Loucy (cell line): Measurements from ENCODE around the gene OR52I1.

Source experiments
- H2AFZ ChIP-seq: fragments of 200-600 bp; sonication (generic); 2 replicates; pipeline ENCODE4 v1.6.0; 2016; ENCODE audit warnings: antibody characterized with exemption, mild to moderate bottlenecking, low read length, moderate library complexity
- H3F3A ChIP-seq: fragments of 200-600 bp; 2 replicates; pipeline ENCODE4 v1.6.0; 2016; ENCODE audit warnings: antibody characterized with exemption, low read depth, mild to moderate bottlenecking
- H3K27me3 ChIP-seq: fragments of 200-600 bp; sonication (generic); 2 replicates; pipeline ENCODE4 v1.6.1; 2014; ENCODE audit warnings: low read length, mild to moderate bottlenecking; ENCODE audit not compliant: insufficient read depth, poor library complexity, severe bottlenecking
- H3K36me3 ChIP-seq: fragments of 200-600 bp; sonication (generic); 2 replicates; pipeline ENCODE4 v1.6.1; 2016; ENCODE audit warnings: low read length; ENCODE audit not compliant: insufficient read depth
- H3K4me1 ChIP-seq: fragments of 200-600 bp; sonication (generic); 2 replicates; pipeline ENCODE4 v1.5.1; 2014; ENCODE audit warnings: low read length, mild to moderate bottlenecking; ENCODE audit not compliant: insufficient read depth, poor library complexity, severe bottlenecking
- H3K4me2 ChIP-seq: fragments of 200-600 bp; sonication (generic); 2 replicates; pipeline ENCODE4 v1.6.0; 2014; ENCODE audit warnings: antibody characterized with exemption, low read length, low read depth, mild to moderate bottlenecking; ENCODE audit not compliant: poor library complexity, severe bottlenecking
- H3K4me3 ChIP-seq: fragments of 200-600 bp; sonication (generic); 2 replicates; pipeline ENCODE4 v1.5.1; 2014; ENCODE audit warnings: low read length, mild to moderate bottlenecking, mixed read lengths; ENCODE audit not compliant: poor library complexity, severe bottlenecking
- H3K79me2 ChIP-seq: fragments of 200-600 bp; sonication (generic); 2 replicates; pipeline ENCODE4 v1.6.1; 2014; ENCODE audit warnings: low read length; ENCODE audit not compliant: insufficient read depth
- H3K9ac ChIP-seq: fragments of 200-600 bp; sonication (generic); 2 replicates; pipeline ENCODE4 v1.6.0; 2014; ENCODE audit warnings: mild to moderate bottlenecking, low read depth, low read length, moderate library complexity; ENCODE audit not compliant: poor library complexity, severe bottlenecking
- H3K9me2 ChIP-seq: fragments of 200-600 bp; sonication (generic); replicated peaks from 2 replicates; pipeline ENCODE4 v1.6.1; 2016; ENCODE audit warnings: low read depth, low read length, mixed read lengths
- H3K9me3 ChIP-seq: fragments of 200-600 bp; sonication (generic); 2 replicates; pipeline ENCODE4 v1.6.1; 2014; ENCODE audit warnings: mild to moderate bottlenecking, antibody characterized with exemption, low read length, low read depth; ENCODE audit not compliant: insufficient read depth
- H4K20me1 ChIP-seq: fragments of 200-600 bp; sonication (generic); 2 replicates; pipeline ENCODE4 v1.6.0; 2014; ENCODE audit warnings: antibody characterized with exemption, low read length, mild to moderate bottlenecking; ENCODE audit not compliant: insufficient read depth, poor library complexity, severe bottlenecking
- EZH2phosphoT487 ChIP-seq: fragments of 200-600 bp; IDR thresholded peaks from 2 replicates; pipeline ENCODE4 v1.6.1; 2018; ENCODE audit warnings: antibody characterized with exemption, mild to moderate bottlenecking, moderate library complexity, borderline replicate concordance
- TF ChIP-seq, protein P1 (sequence below): fragments of 200-600 bp; sonication (generic); conservative IDR thresholded peaks from 2 replicates; pipeline ENCODE4 v1.5.1; 2014; ENCODE audit warnings: mild to moderate bottlenecking, antibody characterized with exemption, low read length

The OR52I1 gene

DNA sequence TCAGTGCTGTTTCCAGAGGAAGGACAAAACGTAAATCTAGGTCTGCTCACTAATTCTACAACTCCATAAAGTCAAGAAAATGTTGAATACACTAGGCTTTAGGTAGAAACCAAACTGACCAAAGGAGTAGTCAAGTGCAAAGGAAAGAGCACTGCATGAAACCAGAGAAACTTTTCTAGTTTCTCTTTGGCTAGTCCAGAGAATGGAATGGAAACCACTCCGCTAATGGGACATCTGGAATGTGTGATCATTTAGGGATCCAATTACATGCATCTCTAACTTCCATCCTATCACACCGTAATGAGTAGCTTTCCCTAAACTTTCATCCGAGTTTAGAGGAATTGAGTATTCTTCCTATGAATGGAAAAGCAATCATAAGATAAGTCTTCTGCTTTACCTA lies 46.4 kb upstream of the OR52I1 start:
- Histone ChIP-seq H3K27me3 (no peaks in the 10 kb centered on the region), H3K36me3 (no peaks in the 10 kb centered on the region), H3K79me2 (no peaks in the 10 kb centered on the region), H3K9me2 (no peaks in the 10 kb centered on the region), H3K4me1 (no peaks in the 10 kb centered on the region), H3F3A (no peaks in the 10 kb centered on the region), H3K4me3 (no peak overlapping the region), H3K9ac (no peak overlapping the region), H3K9me3 (no peaks in the 10 kb centered on the region), H4K20me1 (no peaks in the 10 kb centered on the region), H3K4me2 (no peak overlapping the region), H2AFZ (no peak overlapping the region)
- TF ChIP-seq, protein P1, sequence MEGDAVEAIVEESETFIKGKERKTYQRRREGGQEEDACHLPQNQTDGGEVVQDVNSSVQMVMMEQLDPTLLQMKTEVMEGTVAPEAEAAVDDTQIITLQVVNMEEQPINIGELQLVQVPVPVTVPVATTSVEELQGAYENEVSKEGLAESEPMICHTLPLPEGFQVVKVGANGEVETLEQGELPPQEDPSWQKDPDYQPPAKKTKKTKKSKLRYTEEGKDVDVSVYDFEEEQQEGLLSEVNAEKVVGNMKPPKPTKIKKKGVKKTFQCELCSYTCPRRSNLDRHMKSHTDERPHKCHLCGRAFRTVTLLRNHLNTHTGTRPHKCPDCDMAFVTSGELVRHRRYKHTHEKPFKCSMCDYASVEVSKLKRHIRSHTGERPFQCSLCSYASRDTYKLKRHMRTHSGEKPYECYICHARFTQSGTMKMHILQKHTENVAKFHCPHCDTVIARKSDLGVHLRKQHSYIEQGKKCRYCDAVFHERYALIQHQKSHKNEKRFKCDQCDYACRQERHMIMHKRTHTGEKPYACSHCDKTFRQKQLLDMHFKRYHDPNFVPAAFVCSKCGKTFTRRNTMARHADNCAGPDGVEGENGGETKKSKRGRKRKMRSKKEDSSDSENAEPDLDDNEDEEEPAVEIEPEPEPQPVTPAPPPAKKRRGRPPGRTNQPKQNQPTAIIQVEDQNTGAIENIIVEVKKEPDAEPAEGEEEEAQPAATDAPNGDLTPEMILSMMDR: no peak
- TF ChIP-seq EZH2phosphoT487: no peak

DNA sequence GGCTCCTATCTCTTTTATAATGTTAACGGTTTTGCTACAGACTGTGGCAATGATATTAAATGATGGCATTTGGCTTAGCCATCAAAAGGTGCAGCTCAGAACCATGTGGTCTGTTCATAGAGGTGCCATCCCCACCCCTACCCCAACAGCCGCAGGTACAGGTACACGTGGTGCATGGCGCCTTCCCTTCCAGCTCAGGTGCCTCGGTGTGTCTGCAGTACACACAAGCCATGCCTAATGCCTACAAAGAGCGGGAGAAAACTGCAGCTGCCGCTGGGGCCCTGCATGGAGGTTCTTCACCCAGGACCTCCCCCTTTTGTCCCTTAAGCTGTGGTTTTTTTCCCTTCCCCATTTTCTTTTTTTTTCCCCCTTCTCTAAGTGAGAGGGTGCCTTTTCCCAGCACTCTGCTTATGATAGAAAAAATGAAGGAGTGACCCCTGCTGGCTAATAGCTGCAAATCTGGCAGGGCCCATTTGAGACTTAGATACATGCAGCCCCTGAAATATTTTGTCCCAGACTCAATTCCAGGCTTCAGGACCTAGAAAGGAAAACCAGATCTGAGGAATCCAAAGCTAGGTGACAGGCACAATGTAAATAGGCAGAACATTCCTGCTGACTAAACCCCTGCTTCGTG lies 42.4 kb upstream of the OR52I1 start:
- no peaks in the 10 kb centered on the region for H4K20me1 ChIP-seq
- H3F3A ChIP-seq: no peaks in the 10 kb centered on the region
- H3K4me3 ChIP-seq: no peak overlapping the region
- H3K9me2 ChIP-seq: no peaks in the 10 kb centered on the region
- no peaks in the 10 kb centered on the region for H3K79me2 ChIP-seq
- H3K4me2 ChIP-seq: no peak overlapping the region
- H2AFZ ChIP-seq: no peak overlapping the region
- no peaks in the 10 kb centered on the region for H3K27me3 ChIP-seq
- no peaks in the 10 kb centered on the region for H3K4me1 ChIP-seq
- no peaks in the 10 kb centered on the region for H3K9me3 ChIP-seq
- H3K36me3 ChIP-seq: no peaks in the 10 kb centered on the region
- no peak overlapping the region for H3K9ac ChIP-seq
- TF ChIP-seq, protein P1: peak; percentile 43
- TF ChIP-seq EZH2phosphoT487: no peak

DNA sequence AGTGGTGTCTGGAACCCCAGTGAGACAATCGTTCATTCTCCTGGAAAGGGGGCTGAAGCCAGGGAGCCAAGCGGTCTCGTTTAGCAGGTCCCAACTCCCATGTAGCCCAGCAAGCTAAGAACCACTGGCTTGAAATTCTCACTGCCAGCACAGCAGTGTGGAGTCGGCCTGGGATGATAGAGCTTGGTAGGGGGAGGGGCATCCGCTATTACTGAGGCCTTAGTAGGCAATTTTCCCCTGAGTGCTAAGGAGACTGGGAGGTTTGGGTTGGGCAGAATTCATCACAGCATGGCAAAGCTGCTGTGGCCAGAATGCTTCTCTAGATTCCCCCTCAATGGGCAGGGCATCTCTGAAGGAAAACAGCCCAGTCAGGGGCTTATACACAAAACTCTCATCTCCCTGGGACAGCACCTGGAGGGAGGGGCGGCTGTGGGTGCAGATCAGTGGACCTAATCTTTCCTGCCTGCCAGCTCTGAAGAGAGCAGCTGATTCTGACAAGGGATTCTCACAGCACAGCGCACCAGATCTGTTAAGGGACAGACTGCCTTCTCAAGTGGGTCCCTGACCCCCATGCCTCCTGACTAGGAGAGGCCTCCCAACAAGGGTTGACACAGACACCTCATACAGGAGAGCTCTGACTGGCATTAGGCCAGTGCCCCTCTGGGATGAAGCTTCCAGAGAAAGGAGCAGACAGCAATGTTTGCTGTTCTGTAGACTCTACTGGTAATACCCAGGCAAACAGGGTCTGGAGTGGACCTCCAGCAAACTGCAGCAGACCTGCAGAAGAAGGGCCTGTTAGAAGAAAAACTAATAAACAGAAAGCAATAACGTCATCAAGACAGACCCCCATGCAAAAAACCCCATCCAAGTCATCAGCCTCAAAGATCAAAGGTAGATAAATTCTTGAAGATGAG lies 34.1 kb upstream of the OR52I1 start:
- no peak overlapping the region for H2AFZ ChIP-seq
- no peaks in the 10 kb centered on the region for H3F3A ChIP-seq
- no peaks in the 10 kb centered on the region for H3K4me1 ChIP-seq
- no peak overlapping the region for H3K4me2 ChIP-seq
- no peaks in the 10 kb centered on the region for H3K9me3 ChIP-seq
- no peaks in the 10 kb centered on the region for H3K27me3 ChIP-seq
- H3K9ac ChIP-seq: no peak overlapping the region
- no peak overlapping the region for H3K4me3 ChIP-seq
- no peaks in the 10 kb centered on the region for H3K36me3 ChIP-seq
- H3K79me2 ChIP-seq: no peaks in the 10 kb centered on the region
- no peaks in the 10 kb centered on the region for H3K9me2 ChIP-seq
- TF ChIP-seq, protein P1: no peak
- TF ChIP-seq EZH2phosphoT487: no peak
- H4K20me1 ChIP-seq: no peaks in the 10 kb centered on the region
